Epithelial cell of esophagus (primary cell): ENCODE data around the gene SMPDL3B.

Source experiments
- DNase-seq: peaks from one replicate; pipeline ENCODE4 v3.0.0; 2010; ENCODE audit warnings: low read depth
- H3K4me3 ChIP-seq: 2 replicates; pipeline ENCODE4 v1.5.1; 2011; ENCODE audit warnings: mild to moderate bottlenecking, low read length, control low read depth
- CTCF ChIP-seq: IDR thresholded peaks from 2 replicates; pipeline ENCODE4 v1.5.1; 2011; ENCODE audit warnings: low read depth, mild to moderate bottlenecking, low read length, control low read depth, inconsistent platforms; ENCODE audit not compliant: insufficient read depth; ENCODE audit errors: missing control alignments

SMPDL3B gene

GRCh38 chr1:27940297-27940696, 5.5 kb downstream of the SMPDL3B start:
- TF ChIP-seq CTCF: peak; percentile 24
- H3K4me3 ChIP-seq: no peak overlapping the region
- no peak for DNase-seq

GRCh38 chr1:27940870-27941560, 6.2 kb downstream of the SMPDL3B start:
- no peak overlapping the region for H3K4me3 ChIP-seq
- no peak for DNase-seq
- no peak for TF ChIP-seq CTCF

GRCh38 chr1:27941671-27942540, 7.1 kb downstream of the SMPDL3B start:
- H3K4me3 ChIP-seq: no peak overlapping the region
- no peak for DNase-seq
- no peak for TF ChIP-seq CTCF

DNA sequence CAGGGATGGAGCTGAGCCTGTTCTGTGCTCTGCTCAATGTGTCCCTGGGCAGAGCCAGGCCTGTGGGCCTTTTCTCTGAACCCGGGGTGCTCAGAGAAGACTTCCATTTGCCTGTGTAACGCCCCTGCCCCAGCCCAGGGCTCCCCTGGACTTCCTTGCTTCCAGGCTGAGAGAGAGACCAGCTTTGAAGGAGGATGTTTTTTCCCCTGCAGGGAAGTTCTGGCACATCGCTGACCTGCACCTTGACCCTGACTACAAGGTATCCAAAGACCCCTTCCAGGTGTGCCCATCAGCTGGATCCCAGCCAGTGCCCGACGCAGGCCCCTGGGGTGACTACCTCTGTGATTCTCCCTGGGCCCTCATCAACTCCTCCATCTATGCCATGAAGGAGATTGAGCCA, 10.2 kb downstream of the SMPDL3B start:
- H3K4me3 ChIP-seq: no peak overlapping the region
- TF ChIP-seq CTCF: no peak
- DNase-seq: no peak

DNA sequence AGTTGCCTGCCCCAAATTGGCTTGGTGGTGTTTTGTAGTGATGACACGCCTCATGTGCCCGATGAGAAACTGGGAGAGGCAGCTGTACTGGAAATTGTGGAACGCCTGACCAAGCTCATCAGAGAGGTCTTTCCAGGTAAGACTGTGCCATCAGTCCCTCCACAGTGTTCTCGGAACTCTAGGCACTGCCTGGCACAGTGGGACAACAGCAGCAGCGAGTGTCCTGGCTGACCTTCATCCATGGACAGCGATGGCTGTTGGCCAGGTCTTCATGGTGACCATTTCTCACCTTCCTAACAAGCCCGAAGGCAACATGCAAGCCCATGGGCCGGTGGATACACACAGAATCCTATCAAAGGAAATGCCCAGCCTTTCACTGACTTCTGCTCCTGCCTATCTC, 14.2 kb downstream of the SMPDL3B start:
- H3K4me3 ChIP-seq: no peak overlapping the region
- no peak for TF ChIP-seq CTCF
- DNase-seq: no peak

- no peak for TF ChIP-seq CTCF
- H3K4me3 ChIP-seq: no peak overlapping the region
- no peak for DNase-seq
Observed at GRCh38 chr1:27951396-27951795, 16.6 kb downstream of the SMPDL3B start.
